Ishikawa (cell line): ENCODE results near the gene PPFIBP2.

Experiments used
- EGR1 ChIP-seq: IDR thresholded peaks from 2 replicates; pipeline ENCODE4 v1.6.1; 2012
- FOXM1 ChIP-seq: IDR thresholded peaks from 2 replicates; pipeline ENCODE4 v1.6.1; 2012; ENCODE audit warnings: low read depth, borderline replicate concordance
- RAD21 ChIP-seq: IDR thresholded peaks from 2 replicates; pipeline ENCODE4 v1.6.1; 2012; ENCODE audit warnings: low read depth
- TCF12 ChIP-seq: IDR thresholded peaks from 2 replicates; pipeline ENCODE4 v1.6.1; 2012; ENCODE audit warnings: low read depth
- TF ChIP-seq, protein P1 (sequence below): IDR thresholded peaks from 2 replicates; pipeline ENCODE4 v1.6.1; 2012

DNA sequence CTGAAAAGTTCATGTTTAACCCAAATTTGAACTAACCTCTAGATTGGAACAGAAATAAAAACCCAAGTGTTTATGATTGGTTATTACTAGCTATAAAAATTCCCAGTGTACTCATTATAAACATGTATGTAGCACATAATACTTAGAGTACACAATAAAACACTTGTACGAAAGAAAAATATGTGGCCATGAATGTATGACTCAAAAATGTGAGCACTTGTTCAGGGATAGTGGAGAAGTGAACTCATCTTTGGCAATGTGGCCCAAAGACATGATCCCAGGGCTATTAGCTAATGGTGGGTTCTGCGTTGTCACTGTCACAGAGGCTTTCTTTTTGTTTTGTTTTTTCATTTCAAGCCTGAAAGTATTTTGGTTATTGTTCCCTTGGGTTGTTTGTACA, 72.0 kb downstream of the PPFIBP2 start:
- TF ChIP-seq, protein P1, sequence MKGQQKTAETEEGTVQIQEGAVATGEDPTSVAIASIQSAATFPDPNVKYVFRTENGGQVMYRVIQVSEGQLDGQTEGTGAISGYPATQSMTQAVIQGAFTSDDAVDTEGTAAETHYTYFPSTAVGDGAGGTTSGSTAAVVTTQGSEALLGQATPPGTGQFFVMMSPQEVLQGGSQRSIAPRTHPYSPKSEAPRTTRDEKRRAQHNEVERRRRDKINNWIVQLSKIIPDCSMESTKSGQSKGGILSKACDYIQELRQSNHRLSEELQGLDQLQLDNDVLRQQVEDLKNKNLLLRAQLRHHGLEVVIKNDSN, result no peak
- TF ChIP-seq FOXM1 (no peak), EGR1 (no peak), TCF12 (no peak), RAD21 (no peak)
